CD4-positive, alpha-beta T cell treated with Interleukin-4 for 1 hour (primary cell): ENCODE results near the gene SLC19A1.
"Not testable (repeated sequence)": the region's sequence is repeated elsewhere in the genome, so short reads cannot be mapped to it uniquely, and the experiment has no call there.

ENCODE experiments used
- DNase-seq, 2 donors: peaks; one replicate each; pipeline ENCODE4 v3.0.0-alpha.2; 2020 to 2022

SLC19A1 gene

DNA sequence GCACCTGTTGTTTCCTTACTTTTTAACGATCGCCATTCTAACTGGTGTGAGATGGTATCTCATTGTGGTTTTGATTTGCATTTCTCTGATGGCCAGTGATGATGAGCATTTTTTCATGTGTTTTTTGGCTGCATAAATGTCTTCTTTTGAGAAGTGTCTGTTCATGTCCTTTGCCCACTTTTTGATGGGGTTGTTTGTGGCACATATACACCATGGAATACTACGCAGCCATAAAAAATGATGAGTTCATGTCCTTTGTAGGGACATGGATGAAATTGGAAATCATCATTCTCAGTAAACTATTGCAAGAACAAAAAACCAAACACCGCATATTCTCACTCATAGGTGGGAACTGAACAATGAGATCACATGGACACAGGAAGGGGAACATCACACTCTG is 39.0 kb downstream of the SLC19A1 start:
- not testable (repeated sequence) for DNase-seq

DNA sequence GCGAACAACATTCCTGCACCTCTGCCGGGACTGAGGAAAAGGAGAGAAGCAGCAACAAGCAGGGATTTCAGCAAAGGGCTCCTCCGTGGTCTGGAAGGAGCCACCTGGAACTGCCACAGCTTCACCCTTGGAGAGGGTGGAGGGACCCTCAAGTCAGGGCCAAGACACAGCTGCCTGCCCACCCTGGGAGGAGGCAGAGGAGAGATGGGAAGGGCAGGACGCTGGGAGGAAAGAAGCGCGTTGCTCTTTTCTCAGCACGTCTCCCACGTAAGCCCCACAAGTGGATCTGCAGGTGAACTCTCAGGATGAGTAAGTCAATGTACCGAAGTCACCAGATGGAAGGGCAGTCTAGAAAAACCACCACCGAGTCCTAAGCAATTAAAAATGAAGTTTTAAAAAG is 39.6 kb downstream of the SLC19A1 start:
- no peak for DNase-seq

DNA sequence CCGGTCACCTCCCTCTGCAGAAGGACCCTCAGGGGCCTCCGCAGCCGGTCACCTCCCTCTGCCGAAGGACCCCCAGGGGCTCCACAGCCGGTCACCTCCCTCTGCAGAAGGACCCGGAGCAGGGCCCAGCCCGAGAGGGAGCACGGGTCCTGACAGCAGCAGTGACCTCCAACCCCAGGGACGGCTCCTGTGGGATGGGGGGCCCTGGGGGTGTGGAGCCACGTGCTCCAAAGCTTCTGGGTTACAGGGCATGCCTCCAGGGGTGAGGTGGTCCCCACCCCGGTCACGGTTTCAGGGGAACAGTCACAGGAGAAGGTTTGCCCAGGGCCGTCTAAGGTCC is 40.3 kb downstream of the SLC19A1 start:
- no peak for DNase-seq

DNA sequence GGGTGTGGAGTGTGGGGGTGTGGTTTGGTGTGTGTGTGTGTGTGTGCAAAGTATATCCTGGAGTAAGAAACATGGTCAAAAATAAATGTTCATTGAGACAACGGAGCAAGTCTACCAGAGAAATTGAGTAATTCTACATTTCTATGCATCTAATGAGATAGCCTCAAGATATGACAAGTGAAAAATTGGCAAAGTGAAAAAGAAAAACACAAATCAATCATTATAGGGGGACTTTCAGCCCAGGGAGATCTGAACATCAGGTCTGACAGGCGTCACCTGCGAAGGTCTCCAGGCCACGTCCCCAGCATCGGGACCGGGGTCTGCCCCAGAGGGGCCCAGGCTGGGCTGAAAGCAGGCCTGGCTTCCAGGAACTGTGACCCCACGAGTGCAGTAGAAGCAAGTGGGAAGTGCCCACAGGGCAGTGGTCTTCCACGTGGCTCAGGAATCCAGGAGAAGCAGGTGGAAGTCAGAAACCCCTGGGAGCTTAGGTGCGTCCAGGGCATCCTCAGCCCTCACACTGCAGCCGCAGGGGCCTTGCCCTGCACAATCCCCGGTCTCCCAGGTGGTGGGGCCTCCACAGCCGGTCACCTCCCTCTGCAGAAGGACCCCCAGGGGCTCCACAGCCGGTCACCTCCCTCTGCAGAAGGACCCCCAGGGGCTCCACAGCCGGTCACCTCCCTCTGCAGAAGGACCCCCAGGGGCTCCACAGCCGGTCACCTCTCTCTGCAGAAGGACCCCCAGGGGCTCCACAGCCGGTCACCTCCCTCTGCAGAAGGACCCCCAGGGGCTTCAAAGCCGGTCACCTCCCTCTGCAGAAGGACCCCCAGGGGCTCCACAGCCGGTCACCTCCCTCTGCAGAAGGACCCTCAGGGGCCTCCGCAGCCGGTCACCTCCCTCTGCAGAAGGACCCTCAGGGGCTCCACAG is 40.9 kb downstream of the SLC19A1 start:
- not testable (repeated sequence) for DNase-seq

DNA sequence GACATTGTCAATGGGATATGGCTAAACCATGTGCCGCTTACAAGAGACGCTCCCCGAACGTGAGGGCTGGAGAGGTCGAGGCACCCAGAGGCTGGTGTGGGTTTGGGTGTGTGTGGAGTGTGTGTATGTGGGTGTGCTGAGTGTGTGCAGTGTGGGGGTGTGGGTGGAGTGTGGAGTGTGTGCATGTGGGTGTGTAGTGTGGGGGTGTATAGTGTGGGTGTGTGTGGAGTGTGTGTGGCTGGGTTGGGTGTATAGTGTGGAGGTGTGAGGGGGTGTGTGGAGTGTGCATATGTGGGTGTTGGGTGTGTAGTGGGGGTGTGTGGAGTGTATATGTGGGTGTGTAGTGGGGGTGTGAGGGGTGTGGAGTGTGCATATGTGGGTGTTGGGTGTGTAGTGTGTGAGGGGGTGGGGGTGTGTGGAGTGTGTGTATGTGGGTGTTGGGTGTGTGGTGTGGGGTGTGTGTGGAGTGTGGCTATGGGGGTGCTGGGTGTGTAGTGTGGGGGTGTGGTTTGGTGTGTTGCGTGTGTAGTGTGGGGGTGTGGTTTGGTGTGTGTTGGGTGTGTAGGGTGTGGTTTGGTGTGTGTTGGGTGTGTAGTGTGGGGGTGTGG is 42.2 kb downstream of the SLC19A1 start:
- no peak for DNase-seq

DNA sequence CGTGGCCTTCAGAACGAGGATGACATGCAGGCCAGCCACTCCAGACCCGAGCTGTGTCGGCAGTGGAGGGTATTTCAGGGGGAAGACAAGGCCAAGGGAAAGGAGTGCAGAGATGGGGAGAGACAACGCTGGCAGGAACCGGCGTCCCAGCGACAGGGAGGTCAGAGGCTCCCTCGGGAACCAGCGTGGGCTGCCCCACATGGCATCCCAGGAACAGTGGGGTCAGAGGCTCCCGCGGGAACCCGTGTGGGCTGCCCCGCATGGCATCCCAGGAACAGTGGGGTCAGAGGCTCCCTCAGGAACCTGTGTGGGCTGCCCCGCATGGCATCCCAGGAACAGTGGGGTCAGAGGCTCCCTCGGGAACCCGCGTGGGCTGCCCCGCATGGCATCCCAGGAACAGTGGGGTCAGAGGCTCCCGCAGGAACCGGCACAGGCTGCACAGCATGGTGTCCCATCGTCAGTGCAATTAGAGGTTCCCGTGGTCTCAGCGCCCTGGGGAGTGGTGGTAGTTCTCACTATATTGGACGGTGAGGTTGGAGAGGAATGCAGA is 43.0 kb downstream of the SLC19A1 start:
- no peak for DNase-seq

DNA sequence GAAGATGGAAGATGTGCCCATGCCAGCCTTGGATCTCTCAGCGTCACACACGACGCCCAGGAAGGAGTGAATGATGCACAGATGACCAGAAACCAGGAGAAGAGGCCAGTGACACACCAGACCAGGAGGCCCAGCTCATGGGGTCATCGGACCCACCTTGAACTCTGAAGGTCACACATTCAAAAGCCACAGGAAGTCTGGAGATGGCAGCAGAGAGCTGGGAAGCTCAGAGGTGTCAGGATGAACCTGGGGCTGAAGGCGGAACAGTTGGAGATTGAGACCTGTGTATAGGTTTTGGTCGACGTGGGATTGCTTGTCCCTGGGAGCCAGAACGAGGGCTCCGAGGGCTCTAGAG is 43.6 kb downstream of the SLC19A1 start:
- no peak for DNase-seq

DNA sequence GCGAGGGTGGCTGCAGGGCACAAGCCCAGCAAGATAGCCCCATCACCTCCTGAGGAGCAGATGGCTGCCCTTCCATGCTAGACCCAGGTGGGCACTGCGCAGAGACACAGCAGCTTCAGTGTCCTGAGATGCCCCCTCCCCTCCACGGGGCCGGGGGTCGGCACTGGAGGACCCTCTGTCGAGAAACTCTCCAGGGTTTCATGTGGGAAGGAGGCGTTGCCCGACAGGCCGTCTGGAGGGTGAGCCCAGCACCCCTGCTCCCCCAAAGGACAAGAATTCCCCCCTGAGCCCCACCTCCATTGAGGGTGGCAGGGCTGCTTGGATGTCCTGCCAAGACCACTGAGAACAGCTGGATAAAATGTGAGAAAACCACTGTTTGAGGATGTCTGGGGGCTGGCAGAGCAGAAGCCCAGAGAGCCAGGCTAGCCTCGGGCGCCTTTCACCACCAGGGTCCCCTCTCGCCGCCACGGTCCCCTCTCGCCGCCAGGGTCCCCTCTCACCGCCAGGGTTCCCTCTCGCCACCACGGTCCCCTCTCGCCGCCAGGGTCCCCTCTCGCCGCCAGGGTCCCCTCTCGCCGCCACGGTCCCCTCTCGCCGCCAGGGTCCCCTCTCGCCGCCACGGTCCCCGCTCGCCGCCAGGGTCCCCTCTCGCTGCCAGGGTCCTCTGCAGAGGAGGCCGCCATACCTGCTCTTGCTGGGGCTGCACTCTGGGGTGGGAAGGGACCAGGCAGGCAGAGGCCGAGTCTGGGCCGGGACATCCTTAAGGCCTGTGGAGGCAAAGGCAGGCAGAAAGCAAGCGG is 44.2 kb downstream of the SLC19A1 start:
- no peak for DNase-seq

DNA sequence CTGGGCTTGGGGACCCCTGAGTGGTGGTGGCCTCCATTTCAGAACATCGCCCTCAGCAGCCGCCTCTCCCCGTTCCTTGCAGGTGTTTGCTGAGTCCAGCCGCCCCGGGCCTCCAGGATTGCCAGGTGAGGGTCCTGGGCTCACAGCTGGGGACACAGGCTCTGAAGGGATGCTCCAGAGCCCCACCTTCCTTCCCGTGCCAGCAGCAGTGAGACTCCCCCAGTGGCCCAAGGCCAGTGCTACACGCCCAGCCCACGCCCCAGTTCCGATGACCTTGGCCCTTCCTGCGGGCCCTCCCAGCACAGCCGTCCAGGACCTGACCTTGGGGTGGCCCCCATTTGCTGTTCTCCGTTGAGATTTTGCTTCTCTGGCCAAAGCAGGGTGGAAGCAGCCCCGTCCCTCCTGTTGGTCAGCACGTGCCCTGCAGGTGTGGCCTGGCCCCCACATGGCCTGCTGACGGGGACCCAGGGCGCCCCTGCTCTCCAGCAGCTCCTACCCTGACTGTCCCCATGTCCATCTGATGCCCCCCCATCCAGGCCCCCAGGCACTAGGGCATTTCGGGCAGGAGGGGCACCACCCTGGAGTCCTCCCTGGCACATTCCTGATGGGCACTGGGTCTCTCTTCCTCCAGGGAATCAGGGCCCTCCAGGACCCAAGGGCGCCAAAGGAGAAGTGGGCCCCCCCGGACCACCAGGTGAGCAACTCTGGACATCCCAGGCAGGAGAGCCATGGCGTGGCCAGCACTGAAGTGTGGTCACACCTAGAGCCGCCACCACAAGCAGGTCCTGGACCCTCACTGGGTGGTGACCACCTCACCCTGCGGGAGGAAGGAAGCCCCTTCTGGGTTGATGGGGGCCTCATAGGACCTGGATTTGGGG is 45.0 kb downstream of the SLC19A1 start:
- no peak for DNase-seq

DNA sequence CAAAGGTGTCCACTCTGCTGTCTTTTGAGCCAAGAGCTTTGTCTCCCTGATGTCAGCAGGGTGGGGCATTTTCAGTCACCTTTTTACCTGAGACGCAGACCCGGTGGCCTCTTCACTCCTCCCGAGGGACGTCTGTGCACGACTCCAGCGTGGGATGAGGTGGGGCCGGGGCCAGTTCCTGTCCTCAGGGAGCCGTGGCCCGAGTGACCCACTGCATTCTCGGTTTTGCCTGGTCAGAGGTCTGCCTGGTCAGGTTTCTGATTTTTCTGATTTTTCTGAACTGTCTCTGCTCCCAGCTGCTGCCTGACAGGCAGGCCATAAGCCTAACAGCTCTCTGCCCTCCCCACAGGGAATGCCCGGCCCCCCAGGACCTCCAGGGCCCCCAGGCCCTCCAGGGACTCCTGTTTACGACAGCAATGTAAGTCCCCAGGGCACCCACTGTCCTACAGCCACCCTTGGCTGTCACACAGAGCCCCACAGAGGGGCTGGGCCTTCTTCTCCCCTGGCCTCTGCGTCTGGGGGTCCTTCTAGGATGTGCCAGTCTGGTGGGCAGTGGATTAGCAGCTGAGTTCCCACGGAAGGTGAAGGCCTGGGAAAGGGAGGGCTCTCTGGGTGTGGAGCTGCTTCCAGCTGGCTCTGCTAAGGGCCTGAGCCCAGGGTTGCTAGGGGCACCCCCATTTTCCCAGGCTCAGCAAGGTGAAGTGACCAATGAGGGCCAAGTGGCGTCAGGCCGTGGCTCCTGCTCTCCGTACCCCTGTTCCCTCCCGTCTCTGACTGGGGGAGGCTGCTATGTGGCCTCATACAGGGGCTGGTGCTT is 45.9 kb downstream of the SLC19A1 start:
- no peak for DNase-seq

DNA sequence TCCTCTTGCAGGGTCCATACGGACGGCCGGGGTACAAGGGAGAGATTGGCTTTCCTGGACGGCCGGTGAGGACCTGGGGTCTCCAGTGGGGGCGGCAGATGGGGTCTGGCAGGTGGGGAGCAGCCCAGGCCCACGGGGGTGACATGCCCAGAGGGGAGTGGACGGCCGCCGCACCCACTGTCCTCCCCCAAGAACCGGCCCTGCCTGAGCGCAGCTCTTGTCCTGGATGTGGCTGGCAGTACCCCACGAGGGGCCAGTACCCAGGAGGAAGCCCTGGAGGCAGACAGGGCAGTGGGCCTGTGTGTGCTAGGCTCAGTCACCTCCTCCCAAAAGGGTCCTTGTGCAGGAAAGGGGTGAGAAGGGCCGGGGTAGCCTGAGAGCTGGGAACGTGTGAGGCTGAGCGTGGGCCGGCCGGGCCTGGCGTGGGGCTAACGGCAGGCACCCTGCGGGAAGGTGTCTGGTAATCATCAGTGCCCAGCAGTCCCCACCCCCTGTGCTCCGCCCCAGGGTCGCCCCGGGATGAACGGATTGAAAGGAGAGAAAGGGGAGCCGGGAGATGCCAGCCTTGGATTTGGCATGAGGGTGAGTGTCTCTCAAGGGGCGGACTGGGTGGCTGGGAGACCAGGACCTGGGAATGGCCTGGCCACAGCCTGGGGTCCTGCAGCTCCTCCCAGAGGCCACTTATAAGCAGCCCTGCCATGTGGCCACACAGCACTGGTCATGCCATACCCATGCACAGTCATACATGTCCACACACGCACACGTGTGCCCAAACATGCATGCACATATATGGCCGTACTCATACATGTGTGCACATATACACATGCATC is 47.2 kb downstream of the SLC19A1 start:
- no peak for DNase-seq

DNA sequence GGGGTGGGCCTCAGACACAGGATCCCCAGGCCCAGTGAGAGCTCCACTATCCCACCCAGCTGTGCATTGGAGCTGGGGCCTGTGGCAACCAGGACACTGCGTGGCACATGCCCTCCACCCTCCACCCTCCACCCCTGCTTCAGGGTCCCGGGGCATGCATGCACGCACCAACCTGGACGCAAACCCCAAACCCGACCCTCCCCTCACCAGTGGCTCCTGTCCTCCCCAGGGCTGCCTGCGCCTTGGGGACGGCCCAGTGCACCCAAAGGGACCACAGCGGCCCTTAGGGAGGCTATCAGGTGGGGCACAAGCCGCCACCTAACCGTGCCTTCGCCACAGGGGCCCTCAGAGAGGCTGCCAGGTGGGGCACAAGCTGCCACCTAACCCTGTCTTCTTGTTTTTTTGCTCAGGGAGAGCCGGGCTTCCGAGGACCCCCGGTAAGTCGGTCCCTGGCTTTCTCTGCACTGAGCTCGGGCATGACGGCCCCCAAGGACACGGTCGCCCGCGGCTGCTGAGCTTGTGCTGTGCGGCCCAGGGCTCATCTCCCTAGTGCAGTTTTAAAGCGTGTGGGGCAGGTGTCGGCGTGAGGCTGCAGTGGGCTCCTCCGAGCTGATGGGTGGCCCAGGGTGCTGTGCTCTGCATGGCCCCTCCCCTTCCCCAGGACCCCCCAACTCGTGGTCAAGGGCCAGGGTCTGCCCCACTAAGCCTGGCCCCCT is 47.9 kb downstream of the SLC19A1 start:
- DNase-seq = no peak

DNA sequence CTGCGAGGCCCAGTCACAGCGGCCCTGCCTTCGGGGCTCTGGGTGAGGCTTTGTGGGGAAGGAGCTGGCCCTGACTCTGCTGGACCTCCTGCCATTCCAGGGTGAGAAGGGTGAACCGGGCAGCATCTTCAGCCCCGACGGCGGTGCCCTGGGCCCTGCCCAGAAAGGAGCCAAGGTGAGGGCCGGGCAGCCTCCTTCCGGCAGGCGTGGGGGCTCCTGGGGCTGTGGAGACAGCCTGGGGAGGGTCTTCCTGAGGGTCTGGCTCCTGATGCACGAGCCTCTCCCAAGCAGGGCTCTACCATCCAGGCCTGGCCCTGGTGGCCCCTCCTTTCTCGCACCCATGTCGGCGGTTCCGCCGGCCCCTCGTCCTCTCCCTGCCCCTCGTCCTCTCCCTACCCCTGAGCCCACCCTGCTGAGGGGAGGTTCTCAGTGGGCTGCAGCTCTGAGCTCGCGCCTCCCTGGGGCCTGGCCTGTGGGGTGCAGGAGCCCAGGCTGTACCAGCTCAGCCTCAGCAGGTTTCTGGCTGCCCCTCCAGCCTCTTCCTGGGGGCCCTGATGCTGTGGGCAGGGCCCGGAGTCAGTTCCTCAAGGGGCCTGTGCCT is 48.7 kb downstream of the SLC19A1 start:
- no peak for DNase-seq

DNA sequence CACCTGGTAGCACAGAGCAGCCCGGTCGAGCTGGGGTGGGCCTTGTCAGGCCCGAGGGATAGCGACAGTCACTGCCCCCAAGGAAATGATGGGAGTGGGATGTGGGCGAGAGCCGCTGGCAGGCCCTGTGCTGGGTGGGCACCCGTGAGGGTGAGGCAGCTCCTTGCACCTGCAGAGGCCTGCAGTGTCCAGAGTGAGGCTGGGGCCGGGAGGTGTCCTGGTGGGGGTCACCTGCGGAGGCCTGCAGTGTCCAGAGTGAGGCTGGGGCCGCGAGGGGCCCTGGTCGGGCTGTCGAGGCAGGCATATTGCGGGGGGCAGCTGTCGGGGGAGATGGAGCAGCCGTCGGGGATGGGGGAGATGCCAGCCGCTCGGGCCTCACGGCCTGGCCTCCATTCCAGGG is 49.5 kb downstream of the SLC19A1 start:
- DNase-seq = no peak

DNA sequence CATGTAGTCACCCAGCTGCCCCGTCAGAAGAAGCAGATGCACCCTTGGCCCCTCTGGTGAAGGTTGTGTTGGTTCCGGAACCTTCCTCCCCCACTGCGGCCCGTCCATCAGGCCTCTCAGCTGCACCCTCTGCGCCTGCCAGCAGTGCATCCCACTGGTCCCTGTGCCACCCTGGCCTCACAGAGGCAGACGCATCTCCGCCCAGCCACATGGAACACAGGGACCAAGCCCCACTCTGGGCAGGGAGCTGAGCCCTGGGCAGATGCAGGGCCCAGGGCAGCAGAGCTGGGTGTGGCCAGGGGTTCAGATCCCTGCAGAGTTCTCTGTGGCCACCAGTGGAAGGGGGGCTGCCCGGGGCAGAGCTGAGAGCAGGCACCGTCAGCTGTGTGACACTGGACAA is 50.6 kb downstream of the SLC19A1 start:
- DNase-seq = no peak

DNA sequence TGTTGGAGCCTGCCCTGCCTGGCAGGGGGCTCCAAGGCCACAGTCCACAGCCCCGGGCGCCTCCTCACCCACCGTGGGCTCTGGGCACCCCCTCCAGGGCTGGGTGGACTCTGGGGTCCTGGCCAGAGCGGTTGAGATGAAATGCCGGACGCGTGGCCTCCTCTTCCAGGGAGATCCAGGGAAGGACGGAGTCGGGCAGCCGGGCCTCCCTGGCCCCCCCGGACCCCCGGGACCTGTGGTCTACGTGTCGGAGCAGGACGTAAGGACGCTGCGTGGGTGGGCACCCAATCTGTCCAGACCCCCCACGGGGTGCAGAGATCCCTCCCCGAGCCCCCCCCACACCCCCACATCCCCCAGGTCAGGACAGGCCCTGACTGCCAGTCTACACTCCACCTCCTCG is 51.2 kb downstream of the SLC19A1 start:
- no peak for DNase-seq

DNA sequence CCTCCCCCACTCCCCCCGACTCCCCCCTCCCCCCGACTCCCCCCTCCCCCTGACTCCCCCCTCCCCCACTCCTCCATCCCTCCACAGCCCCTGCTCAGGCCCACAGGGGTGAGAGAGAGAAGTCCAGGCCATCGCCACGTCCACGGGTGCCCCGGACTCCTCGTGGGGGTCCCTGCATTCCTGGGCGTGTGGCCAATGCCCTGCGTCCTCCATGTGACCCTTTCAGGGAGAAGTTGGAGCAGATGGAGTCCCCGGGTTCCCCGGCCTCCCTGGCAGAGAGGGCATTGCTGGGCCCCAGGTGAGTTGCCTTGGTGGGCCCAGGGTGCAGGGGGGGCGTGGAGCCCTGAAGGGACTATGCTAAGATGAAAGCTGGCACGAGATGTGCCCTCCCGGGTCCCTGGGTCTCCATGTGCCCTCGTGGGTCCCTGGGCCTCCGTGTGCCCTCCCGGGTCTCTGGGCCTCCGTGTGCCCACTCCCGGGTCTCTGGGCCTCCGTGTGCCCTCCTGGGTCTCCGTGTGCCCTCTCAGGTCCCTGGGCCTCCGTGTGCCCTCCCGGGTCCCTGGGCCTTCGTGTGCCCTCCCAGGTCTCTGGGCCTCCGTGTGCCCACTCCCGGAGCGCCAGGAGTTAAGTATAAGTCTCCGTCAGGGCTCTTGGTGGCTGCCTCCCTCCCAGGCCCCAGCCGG is 52.0 kb downstream of the SLC19A1 start:
- no peak for DNase-seq

DNA sequence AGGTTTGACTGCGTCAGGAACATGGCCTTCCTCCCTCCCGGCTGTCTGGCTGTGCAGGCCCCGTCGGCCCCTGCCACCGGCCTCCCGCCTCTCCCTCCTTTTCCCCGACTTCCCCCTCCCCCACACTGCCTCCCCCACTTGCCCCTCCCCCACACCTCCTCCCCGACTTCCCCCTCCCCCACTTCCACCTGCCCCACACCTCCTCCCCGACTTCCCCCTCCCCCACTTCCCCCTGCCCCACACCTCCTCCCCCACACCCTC is 52.6 kb downstream of the SLC19A1 start:
- no peak for DNase-seq
